NT2/D1 (cell line): ENCODE measurements around the gene ZNF804B.

Experiments
- YY1 ChIP-seq: IDR thresholded peaks from 2 replicates; pipeline ENCODE4 v1.6.1; 2011; ENCODE audit not compliant: insufficient read length, insufficient read depth
- ZNF274 ChIP-seq: IDR thresholded peaks from 2 replicates; pipeline ENCODE4 v1.6.1; 2011; ENCODE audit warnings: mild to moderate bottlenecking, low read depth, low read length

DNA sequence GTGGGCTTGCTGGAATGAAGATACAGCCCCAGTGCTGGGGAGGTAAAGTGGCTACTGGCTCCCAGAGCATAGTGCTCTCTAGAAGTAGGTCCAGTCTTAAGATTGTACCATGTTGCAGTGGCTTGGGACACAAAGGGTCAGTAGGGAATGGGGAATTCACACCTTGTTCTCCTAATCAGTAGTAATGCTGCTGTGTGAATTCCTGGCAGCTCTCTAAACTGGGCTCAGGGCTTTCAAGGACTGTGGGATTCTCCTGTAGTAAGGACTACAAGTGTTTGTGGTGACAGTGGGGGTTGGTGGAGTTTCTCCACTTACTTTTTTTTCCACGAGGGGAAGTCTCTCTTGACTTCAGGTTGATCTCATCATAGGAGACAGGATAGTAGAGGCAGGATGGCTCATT lies 262.2 kb downstream of the ZNF804B start:
- TF ChIP-seq ZNF274 (no peak), YY1 (no peak)
